B cell (primary cell): ENCODE data around the gene PCBP2. TPM values are rescaled to one million over a fixed set of nuclear protein-coding genes. Genes with fewer than 3 reads are reported as not detected.

ENCODE experiments used
- ATAC-seq: fragments of 200-7000 bp; cut with Tn5 transposase; one replicate; pipeline ENCODE4 v1.10.0; 2021; ENCODE audit warnings: low read depth, mild to moderate bottlenecking, moderate number of reproducible peaks, moderate library complexity
- CTCF ChIA-PET: fragments of 350-600 bp; sonication (Branson Sonifier 250); formaldehyde crosslinking; loops from one replicate; lab custom pipeline; 2021; ENCODE audit warnings: antibody characterized with exemption, inconsistent platforms; lab: Charles Lee
- POLR2A ChIA-PET: fragments of 350-600 bp; sonication (Branson Sonifier 250); formaldehyde crosslinking; loops from one replicate; lab custom pipeline; 2021; ENCODE audit warnings: antibody characterized with exemption; lab: Charles Lee
- DNase-seq: peaks from one replicate; pipeline ENCODE4 v3.0.0; 2013
- H2AFZ ChIP-seq: 2 replicates; pipeline ENCODE4 v1.6.1; 2012; ENCODE audit warnings: mild to moderate bottlenecking, low read depth, low read length; ENCODE audit not compliant: insufficient read depth, poor library complexity, severe bottlenecking
- H3K27ac ChIP-seq, 2 donors: 1 replicate in 1 of 2; 2 replicates in 1 of 2; pipeline ENCODE4 v1.5.1; 2012 to 2013; ENCODE audit warnings: low read length in 2 of 2, mild to moderate bottlenecking in 2 of 2, moderate library complexity in 1 of 2
- H3K27me3 ChIP-seq, 4 experiments: fragments of 200-600 bp in 1 of 4; sonication (generic) in 1 of 4; replicated peaks in 1 of 4; 1 replicate in 2 of 4; 2 replicates in 2 of 4; pipeline versions ENCODE4 v1.6.1 to v1.7.0; 2013 to 2016; ENCODE audit warnings: low read length in 3 of 4, mild to moderate bottlenecking in 2 of 4, mixed read lengths in 1 of 4, moderate library complexity in 1 of 4; ENCODE audit not compliant: insufficient read depth in 4 of 4, control insufficient read depth in 3 of 4; ENCODE audit errors: control extremely low read depth in 1 of 4
- H3K36me3 ChIP-seq, 2 experiments: replicated peaks in 1 of 2; 1 replicate in 1 of 2; 2 replicates in 1 of 2; pipeline versions ENCODE4 v1.6.1 to v1.7.1; 2013; ENCODE audit warnings: low read length in 1 of 2; ENCODE audit not compliant: insufficient read depth in 2 of 2, control insufficient read depth in 1 of 2; ENCODE audit errors: control extremely low read depth in 1 of 2, extremely low read depth in 1 of 2
- H3K4me1 ChIP-seq, 2 donors: fragments of 200-600 bp in 1 of 2; sonication (generic) in 1 of 2; 1 replicate in 1 of 2; 2 replicates in 1 of 2; pipeline versions ENCODE4 v1.5.1 to v1.6.1; 2013 to 2017; ENCODE audit warnings: low read length in 2 of 2; ENCODE audit not compliant: control insufficient read depth in 2 of 2, insufficient read depth in 2 of 2
- H3K4me2 ChIP-seq: replicated peaks from 2 replicates; pipeline ENCODE3; 2012; ENCODE audit warnings: mild to moderate bottlenecking, low read depth, low read length; ENCODE audit not compliant: poor library complexity, severe bottlenecking
- H3K4me3 ChIP-seq, 5 experiments: fragments of 200-600 bp in 1 of 5; sonication (generic) in 1 of 5; 1 replicate in 3 of 5; 2 replicates in 2 of 5; pipeline versions ENCODE4 v1.5.1 to v1.7.0; 2011 to 2016; ENCODE audit warnings: low read length in 4 of 5, mild to moderate bottlenecking in 4 of 5, low read depth in 2 of 5, control low read depth in 1 of 5, moderate library complexity in 1 of 5; ENCODE audit not compliant: insufficient read depth in 1 of 5; ENCODE audit errors: control extremely low read depth in 1 of 5, extremely low read depth in 1 of 5
- H3K79me2 ChIP-seq: fragments of 200-600 bp; sonication (generic); one replicate; pipeline ENCODE4 v1.6.0; 2016; ENCODE audit warnings: low read length; ENCODE audit not compliant: control insufficient read depth, insufficient read depth
- H3K9ac ChIP-seq: fragments of 200-600 bp; sonication (generic); 2 replicates; pipeline ENCODE4 v1.6.1; 2017; ENCODE audit warnings: mild to moderate bottlenecking, low read length, moderate library complexity
- H3K9me3 ChIP-seq, 3 donors: one replicate each; pipeline versions ENCODE4 v1.6.1 to v1.7.1; 2013; ENCODE audit warnings: low read length in 2 of 3; ENCODE audit not compliant: control insufficient read depth in 2 of 3, insufficient read depth in 1 of 3; ENCODE audit errors: control extremely low read depth in 1 of 3
- H4K20me1 ChIP-seq: 2 replicates; pipeline ENCODE4 v1.6.0; 2012; ENCODE audit warnings: mild to moderate bottlenecking, low read length; ENCODE audit not compliant: insufficient read depth, control insufficient read depth, poor library complexity, severe bottlenecking
- H3K27ac Mint-ChIP-seq: one replicate; pipeline ENCODE4 v1.8.0; 2021; ENCODE audit warnings: mixed read lengths
- H3K27me3 Mint-ChIP-seq: one replicate; pipeline ENCODE4 v1.8.0; 2021; ENCODE audit warnings: mixed read lengths
- H3K4me1 Mint-ChIP-seq: one replicate; pipeline ENCODE4 v1.8.0; 2021; ENCODE audit warnings: mixed read lengths
- H3K4me3 Mint-ChIP-seq: one replicate; pipeline ENCODE4 v1.8.0; 2021; ENCODE audit warnings: mixed read lengths
- H3K9me3 Mint-ChIP-seq: one replicate; pipeline ENCODE4 v1.8.0; 2022; ENCODE audit warnings: mixed read lengths; ENCODE audit not compliant: insufficient read depth
- CTCF ChIP-seq: fragments of 200-600 bp; IDR thresholded peaks from one replicate; pipeline ENCODE4 v1.8.0; 2022; ENCODE audit warnings: antibody characterized with exemption, mild to moderate bottlenecking
- EZH2 ChIP-seq: IDR thresholded peaks from 2 replicates; pipeline ENCODE4 v1.6.1; 2012; ENCODE audit warnings: borderline replicate concordance, low read depth, mild to moderate bottlenecking, moderate library complexity, low read length; ENCODE audit not compliant: insufficient read depth, poor library complexity, severe bottlenecking
- WGBS: methylation state at CpG from one replicate; pipeline ENCODE4 v1.1.5; 2013; ENCODE audit warnings: missing lambda C conversion rate; ENCODE audit not compliant: insufficient coverage; 5-methylcytosine and 5-hydroxymethylcytosine counted together
- intact Hi-C: fragments of 100-400 bp; cut with micrococcal nuclease; formaldehyde crosslinking; loops from one replicate; pipeline ENCODE4 v1.10.0; 2022
- polyA plus RNA-seq: library from polyadenylated mRNA; depleted of rRNA; stranded (reverse); fragments of >200 nt; gene quantifications from 2 replicates; pipeline ENCODE4 v1.2.3, GENCODE V29; 2012
- total RNA-seq, 2 donors: library from RNA; stranded (reverse); fragments of 120-200 nt in 1 of 2; gene quantifications; 1 replicate in 1 of 2; 2 replicates in 1 of 2; pipeline versions ENCODE4 v1.2.3 to v1.2.4, GENCODE V29; 2013 to 2022

PCBP2 gene
- total and polyA plus RNA-seq, 2 donors (not counting 1 experiment from before 2014, with no cell fraction given): 492 to 944 TPM

DNA sequence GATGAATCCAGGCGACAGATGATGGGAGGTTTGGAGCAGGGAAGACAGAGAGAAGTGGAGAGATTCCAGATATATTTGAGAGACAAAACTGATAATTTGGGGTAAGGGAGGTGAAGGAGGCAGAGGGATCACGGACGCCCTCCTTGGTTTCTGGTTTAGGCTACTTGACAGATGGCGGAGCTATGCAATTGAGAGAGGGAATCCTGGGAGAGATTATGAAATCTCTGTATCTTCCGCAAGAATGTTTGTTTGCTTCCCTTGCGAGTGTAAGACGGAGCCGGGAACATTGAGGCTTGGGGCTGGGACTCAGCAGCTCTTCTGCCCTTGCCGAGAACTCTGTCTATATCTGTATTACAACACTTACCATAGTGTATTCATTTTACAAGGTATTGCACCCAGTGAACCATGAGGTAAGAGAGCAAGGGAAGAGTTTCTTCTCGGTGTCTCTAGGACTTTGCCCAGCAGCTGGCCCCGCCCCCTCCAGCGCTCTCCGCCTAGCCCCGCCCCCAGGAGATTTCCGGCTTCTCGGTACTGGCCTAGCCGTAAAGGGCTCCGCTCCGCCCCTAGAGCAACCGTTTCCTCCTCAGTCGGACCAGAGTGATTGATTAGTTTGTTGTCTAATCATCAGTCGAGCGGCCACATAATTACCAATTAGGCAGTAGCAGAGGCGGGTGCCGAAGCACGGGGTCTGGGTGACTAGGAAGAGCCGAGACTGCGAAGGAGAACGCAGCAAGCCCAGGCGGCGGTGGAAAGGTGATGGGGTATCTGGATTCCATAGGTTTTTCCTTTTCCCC, 10.7 kb upstream of the PCBP2 start, which contains the start of gene PRR13:
Gene PRR13 (plus strand): TSS at position 695 of the 794 bp plus-strand sequence. CDS start 981 bp downstream, outside the sequence.
- Histone ChIP-seq H3K27ac (peak within 1 kb of the TSS; percentile 62 to 93), H3K4me3 (peak within 1 kb of the TSS; percentile 85 to 99 (median 94)), H4K20me1 (peaks cover 41% of the 10 kb centered on the region), H3K79me2 (peaks cover 30% of the 10 kb centered on the region), H3K4me1 (peaks cover 21 to 25% of the 10 kb centered on the region in 2 donors), H3K4me2 (peak within 1 kb of the TSS; percentile 89), H3K9ac (peak within 1 kb of the TSS; percentile 99), H2AFZ (peak within 1 kb of the TSS; percentile 99), H3K9me3 (no peaks in the 10 kb centered on the region), H3K36me3 (peaks cover 0 to 24% of the 10 kb centered on the region in 2 experiments), H3K27me3 (no peaks in the 10 kb centered on the region)
- TF ChIP-seq CTCF (no peak), EZH2 (no peak)
- CTCF ChIA-PET: interaction anchor here (1.0 to 1.2 kb wide), 3 partner anchors 67 to 96 kb away, joined by 3 to 6 read pairs (median 5); no protein-coding TSS in a partner anchor
- H3K27ac Mint-ChIP-seq: peak within 1 kb of the TSS; percentile 99
- POLR2A ChIA-PET: interaction anchor here (0.5 to 1.5 kb wide), 10 partner anchors 10 to 117 kb away, joined by 3 to 7 read pairs (median 3); partner anchors contain the start of genes SP1 and TARBP2
- intact Hi-C loops: loop anchor here (1.0 to 5.0 kb wide), 7 partner anchors 10 to 389 kb away; partner anchors contain the start of genes AAAS and TNS2
- no peaks in the 10 kb centered on the region for H3K9me3 Mint-ChIP-seq
- ATAC-seq (peak; percentile 97), DNase-seq (peak; percentile 98)
- no peaks in the 10 kb centered on the region for H3K27me3 Mint-ChIP-seq
- peak within 1 kb of the TSS; percentile 97 for H3K4me3 Mint-ChIP-seq
- WGBS: 4% methylated on average over 16 of the region's 31 CpGs
- peaks cover 40% of the 10 kb centered on the region for H3K4me1 Mint-ChIP-seq
